Lower lobe of right lung (tissue), 2 donors: ENCODE results near the gene ZNF804A. TPM values are rescaled to one million over a fixed set of nuclear protein-coding genes. Genes with fewer than 3 reads are reported as not detected.
A peak's percentile ranks its signal among the peaks of the same experiment; 100 is the strongest.

Experiments
- ATAC-seq, 2 donors: fragments of 200-7000 bp; cut with Tn5 transposase; one replicate each; pipeline ENCODE4 v1.9.1; 2020 to 2022; ENCODE audit warnings: mild to moderate bottlenecking in 2 of 2, moderate library complexity in 2 of 2
- DNase-seq: peaks from one replicate; pipeline ENCODE4 v3.0.0-alpha.2; 2020
- H3K27ac ChIP-seq: fragments of 200-600 bp; one replicate; pipeline ENCODE4 v1.8.0; 2022
- H3K27me3 ChIP-seq: fragments of 200-600 bp; one replicate; pipeline ENCODE4 v1.8.0; 2022; ENCODE audit warnings: low read depth
- H3K36me3 ChIP-seq: fragments of 200-600 bp; one replicate; pipeline ENCODE4 v1.8.0; 2022; ENCODE audit warnings: mild to moderate bottlenecking
- H3K4me1 ChIP-seq: fragments of 200-600 bp; one replicate; pipeline ENCODE4 v1.8.0; 2022
- H3K4me3 ChIP-seq: fragments of 200-600 bp; one replicate; pipeline ENCODE4 v1.8.0; 2022; ENCODE audit warnings: mild to moderate bottlenecking
- H3K9me3 ChIP-seq: fragments of 200-600 bp; one replicate; pipeline ENCODE4 v1.8.0; 2022
- CTCF ChIP-seq: fragments of 200-600 bp; IDR thresholded peaks from one replicate; pipeline ENCODE4 v1.8.0; 2022; ENCODE audit warnings: antibody characterized with exemption, mild to moderate bottlenecking
- intact Hi-C: fragments of 100-400 bp; cut with DNase I; formaldehyde crosslinking; loops from one replicate; pipeline ENCODE4 v1.11.0; 2022
- total RNA-seq: library from RNA; stranded (reverse); fragmentation: NEBNext Ultra II Directional; extraction: Animal tissue kit (Norgen Biotek cat#: 25700); gene quantifications from one replicate; pipeline ENCODE4 v1.2.1, GENCODE V29; 2021
- donor health status: DM: no; HTN: yes; CAD: no; lungs with severe emphysema.

Gene ZNF804A
- total RNA-seq, 1 donor from 2014 or later, result 1.3 TPM

GRCh38 chr2:184628051-184628450 lies 29.7 kb downstream of the ZNF804A start:
- Histone ChIP-seq H3K27ac (no peak overlapping the region), H3K9me3 (no peaks in the 10 kb centered on the region), H3K4me1 (no peaks in the 10 kb centered on the region), H3K4me3 (no peak overlapping the region), H3K36me3 (no peaks in the 10 kb centered on the region), H3K27me3 (no peaks in the 10 kb centered on the region)
- DNase-seq, result no peak
- no peak for ATAC-seq
- intact Hi-C loops, result no loop called here
- no peak for TF ChIP-seq CTCF

- TF ChIP-seq CTCF, result no peak
- Histone ChIP-seq H3K36me3 (no peaks in the 10 kb centered on the region), H3K27ac (no peak overlapping the region), H3K4me1 (no peaks in the 10 kb centered on the region), H3K9me3 (no peaks in the 10 kb centered on the region), H3K27me3 (no peaks in the 10 kb centered on the region), H3K4me3 (no peak overlapping the region)
- intact Hi-C loops, result no loop called here
- ATAC-seq (no peak), DNase-seq (no peak)
Observed at GRCh38 chr2:184633726-184634125, 35.4 kb downstream of the ZNF804A start.

GRCh38 chr2:184637781-184638180 lies 39.5 kb downstream of the ZNF804A start:
- no peak for TF ChIP-seq CTCF
- H3K9me3 ChIP-seq, result no peaks in the 10 kb centered on the region
- H3K27ac ChIP-seq, result no peak overlapping the region
- H3K4me3 ChIP-seq, result no peak overlapping the region
- ATAC-seq, result no peak
- DNase-seq, result no peak
- intact Hi-C loops, result no loop called here
- no peaks in the 10 kb centered on the region for H3K27me3 ChIP-seq
- no peaks in the 10 kb centered on the region for H3K4me1 ChIP-seq
- H3K36me3 ChIP-seq, result no peaks in the 10 kb centered on the region

- intact Hi-C loops, result no loop called here
- no peak overlapping the region for H3K27ac ChIP-seq
- no peaks in the 10 kb centered on the region for H3K27me3 ChIP-seq
- H3K4me1 ChIP-seq, result no peaks in the 10 kb centered on the region
- no peak for TF ChIP-seq CTCF
- H3K9me3 ChIP-seq, result no peaks in the 10 kb centered on the region
- no peaks in the 10 kb centered on the region for H3K36me3 ChIP-seq
- DNase-seq (no peak), ATAC-seq (no peak)
- no peak overlapping the region for H3K4me3 ChIP-seq
Observed at GRCh38 chr2:184644685-184645084, 46.4 kb downstream of the ZNF804A start.

- no peaks in the 10 kb centered on the region for H3K9me3 ChIP-seq
- no peaks in the 10 kb centered on the region for H3K27me3 ChIP-seq
- H3K4me1 ChIP-seq, result no peaks in the 10 kb centered on the region
- H3K36me3 ChIP-seq, result no peaks in the 10 kb centered on the region
- peak; percentile 53 to 90 for ATAC-seq
- no peak for DNase-seq
- intact Hi-C loops, result no loop called here
- TF ChIP-seq CTCF, result no peak
- no peak overlapping the region for H3K27ac ChIP-seq
- H3K4me3 ChIP-seq, result no peak overlapping the region
Observed at GRCh38 chr2:184646177-184646576, 47.8 kb downstream of the ZNF804A start.

- DNase-seq (no peak), ATAC-seq (peak in 1 of 2 donors; percentile 19)
Observed at GRCh38 chr2:184646593-184646992, 48.3 kb downstream of the ZNF804A start.

More at GRCh38 chr2:184646593-184646992, 48.3 kb downstream of the ZNF804A start:
- intact Hi-C loops, result no loop called here
- Histone ChIP-seq H3K9me3 (no peaks in the 10 kb centered on the region), H3K4me1 (no peaks in the 10 kb centered on the region), H3K27ac (no peak overlapping the region), H3K36me3 (no peaks in the 10 kb centered on the region), H3K4me3 (no peak overlapping the region), H3K27me3 (no peaks in the 10 kb centered on the region)
- TF ChIP-seq CTCF, result no peak
